Measurements from ENCODE around the gene COL12A1. TPM values are rescaled to one million over a fixed set of nuclear protein-coding genes. Genes with fewer than 3 reads are reported as not detected.

The COL12A1 gene
- total and polyA plus RNA-seq, 11 donors = 3.1 to 26.8 (median 18.5) TPM

- DNase-seq = no peak
- H3K4me1 ChIP-seq = peaks cover 0 to 38% (median 22%) of the 10 kb centered on the region in 12 donors
- ATAC-seq = peak; percentile 3 to 16 (median 12)
- H3K4me3 ChIP-seq = peak overlapping the region; percentile 33 to 87 (median 82)
- H3K36me3 ChIP-seq = peaks cover 0 to 27% (median 20%) of the 10 kb centered on the region in 9 donors
- 16 to 25% (median 24%) methylated on average over 15 of the region's 15 CpGs for WGBS, 4 donors
- TF ChIP-seq CTCF (IDR thresholded peaks at IDR 0.05) = no peak
- no peak for TF ChIP-seq POLR2A (IDR thresholded peaks at IDR 0.05)
- intact Hi-C loops (cut with DNase I) = no loop called here
- no peaks in the 10 kb centered on the region for H3K27me3 ChIP-seq
- peak overlapping the region; percentile 80 to 96 (median 91) for H3K27ac ChIP-seq
- H3K9me3 ChIP-seq = no peaks in the 10 kb centered on the region
These were observed 38.3 kb upstream of the COL12A1 start for GRCh38 chr6:75244063-75244584.

GRCh38 chr6:75243333-75244062 lies 37.6 kb upstream of the COL12A1 start, which contains the start of gene COX7A2:
COX7A2 (minus strand) TSS chr6:75243801; CDS start chr6:75243734, 67 bp downstream.
- intact Hi-C loops (cut with DNase I) = no loop called here
- H3K36me3 ChIP-seq = peaks cover 0 to 33% (median 27%) of the 10 kb centered on the region in 9 donors
- H3K4me1 ChIP-seq = peaks cover 0 to 38% (median 22%) of the 10 kb centered on the region in 12 donors
- no peaks in the 10 kb centered on the region for H3K9me3 ChIP-seq
- peak in 1 of 2 donors; percentile 73 for TF ChIP-seq POLR2A (IDR thresholded peaks at IDR 0.05)
- peak in 1 of 12 donors; percentile 13 for TF ChIP-seq CTCF (IDR thresholded peaks at IDR 0.05)
- ATAC-seq (peak; percentile 98 to 99 (median 98)), DNase-seq (peak; percentile 89 to 92 (median 91))
- H3K4me3 ChIP-seq = peak within 1 kb of the TSS; percentile 33 to 87 (median 82)
- 0 to 1% (median 0%) methylated on average over 36 of the region's 36 CpGs for WGBS, 4 donors
- no peaks in the 10 kb centered on the region for H3K27me3 ChIP-seq
- peak within 1 kb of the TSS; percentile 80 to 96 (median 91) for H3K27ac ChIP-seq

- Histone ChIP-seq H3K9me3 (no peaks in the 10 kb centered on the region), H3K27ac (no peak overlapping the region), H3K4me1 (peaks cover 0 to 38% (median 19%) of the 10 kb centered on the region in 12 donors), H3K4me3 (no peak overlapping the region), H3K27me3 (no peaks in the 10 kb centered on the region), H3K36me3 (peaks cover 0 to 57% (median 49%) of the 10 kb centered on the region in 9 donors)
- TF ChIP-seq CTCF (IDR thresholded peaks at IDR 0.05) (no peak), POLR2A (IDR thresholded peaks at IDR 0.05) (no peak)
- intact Hi-C loops (cut with DNase I) = no loop called here
- DNase-seq = no peak
- 79 to 87% (median 83%) methylated on average over 4 of the region's 4 CpGs for WGBS, 4 donors
- no peak for ATAC-seq
These were observed 30.8 kb upstream of the COL12A1 start for GRCh38 chr6:75236630-75237029.

GRCh38 chr6:75235271-75235670 lies 29.4 kb upstream of the COL12A1 start:
- no peak for TF ChIP-seq POLR2A (IDR thresholded peaks at IDR 0.05)
- TF ChIP-seq CTCF (IDR thresholded peaks at IDR 0.05) = no peak
- ATAC-seq (no peak), DNase-seq (no peak)
- H3K4me1 ChIP-seq = peaks cover 0 to 31% (median 12%) of the 10 kb centered on the region in 12 donors
- H3K4me3 ChIP-seq = no peak overlapping the region
- peaks cover 0 to 46% (median 39%) of the 10 kb centered on the region in 9 donors for H3K36me3 ChIP-seq
- no peak overlapping the region for H3K27ac ChIP-seq
- H3K9me3 ChIP-seq = no peaks in the 10 kb centered on the region
- H3K27me3 ChIP-seq = no peaks in the 10 kb centered on the region
- intact Hi-C loops (cut with DNase I) = no loop called here
- WGBS, 4 donors = 90 to 94% (median 91%) methylated on average over 2 of the region's 2 CpGs
